Mucosa of rectum (tissue), 2 donors: ENCODE measurements around the gene RAD52.

ENCODE experiments used
- H3K27ac ChIP-seq, 2 donors: one replicate each; pipeline ENCODE4 v1.7.0; 2013; ENCODE audit warnings: inconsistent platforms in 2 of 2, low read depth in 2 of 2, low read length in 2 of 2
- H3K27me3 ChIP-seq, 2 donors: one replicate each; pipeline ENCODE4 v1.7.0; 2013; ENCODE audit warnings: low read length in 2 of 2; ENCODE audit not compliant: control insufficient read depth in 2 of 2, insufficient read depth in 2 of 2
- H3K36me3 ChIP-seq, 2 donors: one replicate each; pipeline ENCODE4 v1.7.0; 2013; ENCODE audit warnings: low read length in 2 of 2; ENCODE audit not compliant: control insufficient read depth in 2 of 2, insufficient read depth in 2 of 2
- H3K4me1 ChIP-seq, 2 donors: one replicate each; pipeline ENCODE4 v1.7.0; 2013; ENCODE audit warnings: low read length in 2 of 2, mild to moderate bottlenecking in 1 of 2; ENCODE audit not compliant: control insufficient read depth in 2 of 2, insufficient read depth in 2 of 2
- H3K4me3 ChIP-seq, 2 donors: one replicate each; pipeline ENCODE4 v1.7.0; 2013; ENCODE audit warnings: low read length in 2 of 2
- H3K9ac ChIP-seq, 2 donors: one replicate each; pipeline ENCODE4 v1.7.0; 2013; ENCODE audit warnings: low read length in 2 of 2, low read depth in 1 of 2, mild to moderate bottlenecking in 1 of 2
- H3K9me3 ChIP-seq, 2 donors: one replicate each; pipeline ENCODE4 v1.7.0; 2013; ENCODE audit warnings: low read length in 2 of 2; ENCODE audit not compliant: control insufficient read depth in 2 of 2
- donor health status: healthy.
- donor health status: Normal muscosa, but diverticular disease.

RAD52 gene

DNA sequence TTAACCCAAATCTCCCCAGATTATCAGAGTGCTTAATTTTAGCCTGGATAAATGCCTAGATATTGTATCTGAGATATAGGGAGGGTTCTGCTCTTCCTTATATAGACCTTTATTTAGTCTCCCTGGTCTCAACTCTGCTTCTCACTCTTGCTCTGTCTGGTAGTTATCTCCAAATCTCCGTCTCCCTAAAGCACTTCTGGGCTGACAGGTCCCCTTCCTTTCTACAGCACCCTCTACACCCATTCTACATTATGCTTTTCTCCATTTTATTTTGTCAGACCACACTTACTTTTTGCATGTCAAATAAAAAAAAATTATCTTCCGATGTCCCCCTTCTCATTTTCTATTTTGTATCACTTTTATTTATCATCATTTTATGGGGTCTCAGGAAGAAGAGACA, 39.6 kb upstream of the RAD52 start:
- Histone ChIP-seq H3K27ac (no peak overlapping the region), H3K9ac (peak overlapping the region in 1 of 2 donors; percentile 83), H3K36me3 (no peaks in the 10 kb centered on the region), H3K4me1 (peaks cover 11% of the 10 kb centered on the region in 2 donors), H3K9me3 (no peaks in the 10 kb centered on the region), H3K4me3 (no peak overlapping the region), H3K27me3 (no peaks in the 10 kb centered on the region)

DNA sequence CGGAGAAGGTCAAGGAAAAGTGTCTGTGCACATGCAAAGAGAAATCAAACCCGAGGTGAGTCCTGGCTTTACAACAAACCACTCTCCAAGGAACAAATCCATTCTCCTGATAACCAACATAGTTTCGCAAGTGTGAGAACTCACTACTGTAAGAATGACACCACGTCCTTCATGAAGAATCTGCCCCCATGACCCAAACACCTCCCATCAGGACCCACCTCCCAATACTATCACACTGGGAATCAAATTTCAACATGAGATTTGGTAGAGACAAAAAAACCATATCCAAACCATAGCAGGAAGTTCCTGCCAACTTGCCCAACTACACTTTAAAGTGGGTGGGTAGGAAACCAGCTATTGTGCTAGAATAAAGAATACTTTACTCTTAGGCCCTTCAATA, 39.2 kb upstream of the RAD52 start:
- no peaks in the 10 kb centered on the region for H3K27me3 ChIP-seq
- no peak overlapping the region for H3K27ac ChIP-seq
- H3K36me3 ChIP-seq = no peaks in the 10 kb centered on the region
- H3K9ac ChIP-seq = no peak overlapping the region
- peaks cover 11% of the 10 kb centered on the region in 2 donors for H3K4me1 ChIP-seq
- H3K9me3 ChIP-seq = no peaks in the 10 kb centered on the region
- H3K4me3 ChIP-seq = no peak overlapping the region

DNA sequence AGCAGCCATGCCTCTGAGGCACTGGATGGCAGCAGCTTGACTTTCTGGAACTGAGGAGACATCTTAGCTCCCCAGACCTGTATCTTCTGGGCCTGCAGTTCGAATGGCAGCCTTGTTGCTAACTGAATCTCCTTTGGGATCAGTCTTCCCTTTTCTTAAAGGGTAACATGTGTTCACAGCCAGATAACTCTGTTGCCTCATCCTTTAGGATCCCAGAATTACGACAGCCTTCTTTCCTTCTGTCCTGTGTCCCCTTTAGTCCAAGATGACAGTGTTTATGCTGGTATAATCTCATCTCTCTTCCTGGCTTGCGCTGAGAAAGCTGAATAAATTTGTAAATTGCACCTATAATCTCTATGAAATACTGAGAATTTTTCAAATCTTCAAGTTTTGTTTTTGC, 32.5 kb upstream of the RAD52 start:
- no peak overlapping the region for H3K4me3 ChIP-seq
- no peak overlapping the region for H3K9ac ChIP-seq
- H3K9me3 ChIP-seq = no peaks in the 10 kb centered on the region
- H3K36me3 ChIP-seq = no peaks in the 10 kb centered on the region
- H3K27me3 ChIP-seq = no peaks in the 10 kb centered on the region
- H3K4me1 ChIP-seq = no peaks in the 10 kb centered on the region
- H3K27ac ChIP-seq = no peak overlapping the region

DNA sequence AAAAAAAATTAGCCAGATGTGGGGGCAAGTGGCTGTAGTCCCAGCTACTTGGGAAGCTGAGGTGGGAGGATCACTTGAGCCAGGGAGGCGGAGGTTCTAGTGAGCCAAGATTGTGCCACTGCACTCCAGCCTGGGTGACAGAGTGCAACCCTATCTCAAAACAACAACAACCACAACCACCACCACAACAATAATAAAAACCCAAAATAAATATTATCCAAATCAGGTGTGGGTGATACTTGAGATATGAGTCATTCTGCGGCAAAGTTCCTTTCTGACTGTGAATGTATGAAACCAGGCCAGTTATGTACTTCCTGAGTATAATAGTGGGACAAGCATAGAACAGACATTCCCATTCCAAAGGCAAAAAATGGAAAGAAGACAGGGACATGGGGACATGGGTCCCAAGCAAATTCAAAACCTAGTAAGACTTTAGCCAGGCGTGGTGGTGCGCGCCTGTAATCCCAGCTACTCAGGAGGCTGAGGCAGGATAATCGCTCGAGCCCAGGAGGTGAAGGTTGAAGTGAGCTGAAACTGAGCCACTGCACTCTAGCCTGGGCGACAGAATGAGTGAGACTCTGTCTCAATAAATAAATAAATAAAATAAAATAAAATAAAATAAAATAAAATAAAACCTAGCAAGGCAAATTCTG, 31.8 kb upstream of the RAD52 start:
- Histone ChIP-seq H3K27me3 (no peaks in the 10 kb centered on the region), H3K4me3 (no peak overlapping the region), H3K36me3 (no peaks in the 10 kb centered on the region)

DNA sequence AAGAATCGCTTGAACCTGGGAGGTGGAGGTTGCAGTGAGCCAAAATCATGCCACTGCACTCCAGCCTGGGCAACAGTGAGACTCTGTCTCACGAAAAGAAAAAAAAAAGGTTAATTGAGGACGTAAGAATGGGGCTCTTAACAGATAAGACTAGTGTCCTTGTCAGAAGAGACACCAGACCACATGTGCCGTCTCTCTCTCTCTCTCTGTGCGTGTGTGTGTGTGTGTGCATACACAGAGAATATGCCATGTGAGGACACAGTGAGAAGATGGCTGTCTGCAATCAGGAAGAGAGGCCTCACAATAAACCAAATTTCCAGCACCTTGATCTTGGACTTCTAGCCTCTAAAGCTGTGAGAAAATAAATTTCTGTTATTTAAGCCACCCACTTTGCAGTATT, 29.9 kb upstream of the RAD52 start:
- no peaks in the 10 kb centered on the region for H3K4me1 ChIP-seq
- no peaks in the 10 kb centered on the region for H3K36me3 ChIP-seq
- H3K27me3 ChIP-seq = no peaks in the 10 kb centered on the region
- H3K4me3 ChIP-seq = no peak overlapping the region
- no peak overlapping the region for H3K9ac ChIP-seq
- no peaks in the 10 kb centered on the region for H3K9me3 ChIP-seq
- no peak overlapping the region for H3K27ac ChIP-seq

More for the DNA sequence above, 31.8 kb upstream of the RAD52 start:
- no peaks in the 10 kb centered on the region for H3K4me1 ChIP-seq
- no peaks in the 10 kb centered on the region for H3K9me3 ChIP-seq
- H3K9ac ChIP-seq = no peak overlapping the region
- no peak overlapping the region for H3K27ac ChIP-seq

DNA sequence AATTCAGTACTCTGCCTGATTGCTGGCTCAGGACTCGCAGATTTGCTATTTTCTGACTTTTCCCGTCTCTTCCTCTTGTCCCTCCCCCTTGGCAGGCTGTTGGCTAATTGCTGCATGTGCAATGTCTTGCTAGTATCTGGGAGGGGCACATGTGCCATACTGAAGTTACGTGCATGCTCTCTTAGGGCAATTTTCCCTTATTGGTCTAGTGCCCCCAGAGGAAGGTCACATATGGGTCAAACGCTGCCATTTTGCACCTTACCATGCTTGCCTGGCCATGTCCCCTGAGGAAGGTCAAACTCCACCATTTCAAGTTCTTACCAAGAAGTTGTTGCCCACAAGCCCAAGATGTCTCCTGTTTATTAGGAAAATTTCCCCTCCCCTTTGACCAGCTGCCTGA, 27.7 kb upstream of the RAD52 start:
- no peak overlapping the region for H3K9ac ChIP-seq
- H3K27me3 ChIP-seq = no peaks in the 10 kb centered on the region
- H3K4me3 ChIP-seq = no peak overlapping the region
- no peaks in the 10 kb centered on the region for H3K9me3 ChIP-seq
- no peaks in the 10 kb centered on the region for H3K4me1 ChIP-seq
- H3K36me3 ChIP-seq = no peaks in the 10 kb centered on the region
- no peak overlapping the region for H3K27ac ChIP-seq

DNA sequence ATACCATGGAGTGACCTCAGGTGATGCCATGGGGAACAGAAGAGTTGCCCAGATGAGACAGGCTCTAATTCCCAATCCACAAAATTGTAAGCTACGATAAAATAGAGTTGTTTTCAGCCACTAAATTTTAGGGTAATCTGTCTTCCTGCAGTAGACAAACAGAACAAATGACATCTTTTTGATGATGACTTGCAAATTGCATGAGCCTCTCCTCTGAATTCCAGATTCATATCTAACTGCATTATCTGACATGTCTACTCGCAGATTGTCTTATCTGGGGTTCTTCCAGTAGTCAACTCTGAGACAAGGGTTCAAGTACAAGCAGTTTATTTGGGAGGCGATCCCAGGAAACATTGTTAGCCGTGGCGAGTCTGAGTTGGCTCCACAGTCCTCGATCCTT, 27.1 kb upstream of the RAD52 start:
- Histone ChIP-seq H3K9me3 (no peaks in the 10 kb centered on the region), H3K27me3 (no peaks in the 10 kb centered on the region), H3K4me3 (no peak overlapping the region), H3K4me1 (no peaks in the 10 kb centered on the region), H3K27ac (no peak overlapping the region), H3K9ac (no peak overlapping the region), H3K36me3 (no peaks in the 10 kb centered on the region)

DNA sequence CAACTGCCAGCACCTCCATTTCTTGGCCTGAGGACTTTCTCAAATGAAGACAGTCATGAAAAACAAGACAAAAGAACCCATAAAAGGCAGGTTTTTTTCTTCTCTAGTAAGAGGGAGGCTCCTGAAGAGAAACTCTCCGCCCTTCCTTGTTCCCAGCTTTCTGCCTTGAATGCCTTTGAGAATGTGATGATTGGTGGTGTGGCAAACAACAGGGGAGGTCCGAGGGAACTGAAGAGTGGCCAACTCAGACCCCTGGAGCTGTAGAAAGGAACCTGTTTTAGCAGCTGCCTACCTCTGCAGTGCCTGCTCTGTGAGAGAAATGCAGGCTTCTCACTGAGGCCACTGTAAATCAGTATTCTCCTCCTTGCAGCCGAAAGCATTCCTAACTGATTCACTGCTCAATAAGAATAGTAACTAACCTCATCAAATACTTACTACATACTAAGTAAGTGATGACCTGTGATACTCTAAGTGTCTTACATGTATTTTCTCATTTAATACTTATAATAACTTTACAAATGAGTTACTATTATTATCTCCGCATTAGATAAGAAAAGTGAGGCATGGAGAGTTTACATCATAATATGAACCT, 24.9 kb upstream of the RAD52 start:
- H3K9me3 ChIP-seq = no peaks in the 10 kb centered on the region
- H3K4me1 ChIP-seq = no peaks in the 10 kb centered on the region
- H3K9ac ChIP-seq = no peak overlapping the region
- no peak overlapping the region for H3K27ac ChIP-seq
- H3K36me3 ChIP-seq = no peaks in the 10 kb centered on the region
- H3K27me3 ChIP-seq = no peaks in the 10 kb centered on the region
- H3K4me3 ChIP-seq = no peak overlapping the region

DNA sequence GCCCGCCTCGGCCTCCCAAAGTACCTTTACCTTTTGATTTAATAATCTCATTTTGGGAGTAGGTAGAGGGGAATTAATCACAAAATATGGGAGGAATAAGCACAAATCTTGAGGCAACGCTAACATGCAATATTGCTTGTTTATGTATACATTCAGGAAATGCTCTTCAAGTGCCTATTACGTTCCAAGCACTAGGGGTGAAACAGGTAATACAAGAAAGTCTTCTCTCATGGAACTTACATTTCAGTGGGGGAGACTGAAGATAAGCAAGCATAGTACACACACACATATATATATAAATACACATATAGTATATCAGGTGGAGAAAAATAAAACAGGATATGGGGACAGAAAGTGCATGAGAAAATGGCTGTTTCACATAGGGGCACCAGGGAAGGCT, 22.5 kb upstream of the RAD52 start:
- Histone ChIP-seq H3K9ac (no peak overlapping the region), H3K4me3 (no peak overlapping the region), H3K4me1 (no peaks in the 10 kb centered on the region), H3K27ac (no peak overlapping the region), H3K27me3 (no peaks in the 10 kb centered on the region), H3K9me3 (no peaks in the 10 kb centered on the region), H3K36me3 (no peaks in the 10 kb centered on the region)

DNA sequence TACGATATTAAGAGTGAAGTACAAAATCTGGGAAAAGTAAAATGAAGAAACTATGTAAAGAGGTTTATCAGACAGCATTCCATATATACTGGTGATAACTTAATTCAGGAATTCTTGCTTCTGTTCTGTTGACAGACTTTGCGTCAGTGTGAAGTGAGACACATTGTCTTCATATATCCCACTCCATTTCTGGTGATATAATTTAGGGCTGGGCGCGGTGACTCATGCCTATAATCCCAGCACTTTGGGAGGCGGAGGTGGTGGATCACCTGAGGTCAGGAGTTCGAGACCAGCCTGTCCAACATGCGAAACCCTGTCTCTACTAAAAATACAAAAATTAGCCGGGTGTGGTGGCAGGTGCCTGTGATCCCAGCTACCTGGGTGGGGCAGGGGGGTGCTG, 20.3 kb upstream of the RAD52 start:
- H3K27me3 ChIP-seq = no peaks in the 10 kb centered on the region

More for the DNA sequence above, 20.3 kb upstream of the RAD52 start:
- Histone ChIP-seq H3K4me3 (no peak overlapping the region), H3K36me3 (no peaks in the 10 kb centered on the region), H3K9ac (no peak overlapping the region), H3K4me1 (no peaks in the 10 kb centered on the region), H3K27ac (no peak overlapping the region), H3K9me3 (no peaks in the 10 kb centered on the region)
